ENCODE measurements around the gene ODC1.
"Not testable (repeated sequence)": the region's sequence is repeated elsewhere in the genome, so short reads cannot be mapped to it uniquely, and the experiment has no call there.

ODC1 gene

DNA sequence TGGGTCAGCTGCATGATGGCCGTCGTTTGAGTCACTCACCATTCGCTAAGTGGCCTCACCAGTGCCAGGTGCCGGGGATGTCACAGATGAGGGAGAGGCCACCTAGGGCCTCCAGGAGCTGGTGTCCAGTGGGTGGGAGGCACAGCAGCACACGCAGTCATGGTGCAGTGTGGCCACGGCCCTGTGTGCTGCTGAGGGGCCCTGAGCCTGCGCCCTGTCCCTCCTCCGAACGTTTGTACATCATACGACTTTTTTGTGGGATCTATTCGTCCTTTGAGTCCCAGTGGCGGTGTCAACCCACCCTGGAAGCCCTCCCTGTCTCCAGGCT lies 30.1 kb upstream of the ODC1 start:
- no peak for DNase-seq (ENCODE audit: low read depth, low spot score)

GRCh38 chr2:10477443-10478297 lies 29.5 kb upstream of the ODC1 start:
- DNase-seq (ENCODE audit: low read depth, low spot score) = no peak

- no peak for DNase-seq (ENCODE audit: low read depth, low spot score)
These were observed 28.8 kb upstream of the ODC1 start for GRCh38 chr2:10476723-10477442.

DNA sequence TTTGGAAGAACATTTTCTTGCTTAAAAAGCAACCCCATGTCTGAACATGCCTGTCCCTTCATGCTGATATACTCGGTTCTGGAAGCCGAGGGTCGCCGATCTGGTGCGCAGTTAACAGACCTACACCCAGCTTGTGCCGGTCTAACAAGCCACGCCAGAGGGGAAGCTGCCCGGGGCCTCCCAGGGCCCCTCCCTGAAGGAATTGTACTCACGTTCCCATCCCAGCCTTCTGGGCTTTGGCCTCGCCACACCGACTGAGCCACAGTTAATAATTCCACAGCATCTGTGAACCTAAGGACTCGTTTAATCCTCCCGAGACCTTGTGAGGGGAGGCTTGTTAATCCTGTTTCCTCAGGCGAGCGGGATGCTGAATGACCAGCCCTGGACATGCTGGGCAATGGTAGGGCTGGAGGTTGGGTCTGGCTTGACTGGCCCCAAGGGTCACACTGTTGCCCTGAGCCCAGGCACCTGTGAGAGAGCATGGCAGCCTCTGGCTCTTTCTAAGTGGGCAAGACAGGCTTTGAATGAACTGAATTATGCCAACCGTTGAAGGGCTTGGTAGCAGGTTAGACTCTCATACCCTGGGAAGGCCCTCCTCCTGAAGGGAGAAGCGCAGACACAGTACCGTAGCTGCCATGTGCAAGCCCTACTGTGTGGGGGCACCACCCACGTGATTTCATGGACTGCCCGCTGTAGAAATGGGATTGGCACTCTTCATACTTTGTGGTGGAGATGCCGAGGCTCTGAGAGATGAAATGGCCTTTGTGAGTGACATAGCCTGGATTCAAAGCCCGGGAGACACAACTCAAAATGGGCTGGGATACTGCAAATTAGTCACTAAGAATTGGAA lies 27.9 kb upstream of the ODC1 start:
- DNase-seq (ENCODE audit: low read depth, low spot score) = no peak

- no peak for DNase-seq (ENCODE audit: low read depth, low spot score)
These were observed 27.1 kb upstream of the ODC1 start for GRCh38 chr2:10475221-10475722.

GRCh38 chr2:10473121-10473756 lies 25.1 kb upstream of the ODC1 start:
- DNase-seq (ENCODE audit: low read depth, low spot score) = no peak

DNA sequence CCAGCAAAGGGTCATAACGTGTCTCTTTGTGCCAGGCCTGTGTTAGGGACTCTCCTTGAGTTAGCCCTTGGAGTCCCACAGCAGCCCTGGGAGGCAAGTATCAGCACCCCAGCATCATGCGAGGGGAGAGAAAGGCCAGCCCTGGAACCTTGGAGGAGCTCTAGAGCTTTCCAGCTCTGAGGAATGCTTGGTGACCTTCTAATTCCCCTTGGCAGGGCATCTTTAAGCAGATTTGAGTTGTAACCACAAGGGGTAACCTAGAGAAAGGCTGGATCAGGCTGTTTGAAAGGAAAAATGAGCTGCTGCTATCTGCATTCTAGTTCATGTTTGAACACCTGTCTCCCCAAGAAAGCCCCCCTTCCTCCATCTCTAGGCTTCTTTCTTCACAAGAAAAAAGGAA lies 23.8 kb upstream of the ODC1 start:
- DNase-seq (ENCODE audit: low read depth, low spot score) = no peak

GRCh38 chr2:10471046-10471571 lies 23.0 kb upstream of the ODC1 start:
- DNase-seq (ENCODE audit: low read depth, low spot score) = no peak

GRCh38 chr2:10469955-10470608 lies 22.0 kb upstream of the ODC1 start:
- no peak for DNase-seq (ENCODE audit: low read depth, low spot score)

GRCh38 chr2:10469301-10469700 lies 21.2 kb upstream of the ODC1 start:
- no peak for DNase-seq (ENCODE audit: low read depth, low spot score)

DNA sequence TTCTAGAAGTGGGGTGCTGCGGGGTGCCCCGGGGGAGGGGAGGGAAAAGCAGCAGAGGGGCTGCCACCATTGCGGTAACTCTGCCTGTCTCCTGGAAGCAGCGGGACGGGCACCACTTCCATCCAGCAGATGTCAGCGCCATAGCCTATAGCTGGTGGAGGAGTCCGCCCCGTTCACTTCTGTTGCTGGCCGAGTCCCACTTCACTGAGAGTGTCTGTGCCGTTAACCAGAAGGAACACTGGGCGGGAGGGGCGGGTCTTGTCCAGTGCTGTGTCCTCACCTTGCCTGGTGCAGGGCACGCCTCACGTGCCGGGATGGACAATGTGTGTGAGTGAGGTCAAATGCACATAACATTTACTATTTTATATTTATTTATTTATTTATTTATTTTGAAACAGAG lies 19.3 kb upstream of the ODC1 start:
- no peak for DNase-seq (ENCODE audit: low read depth, low spot score)

DNA sequence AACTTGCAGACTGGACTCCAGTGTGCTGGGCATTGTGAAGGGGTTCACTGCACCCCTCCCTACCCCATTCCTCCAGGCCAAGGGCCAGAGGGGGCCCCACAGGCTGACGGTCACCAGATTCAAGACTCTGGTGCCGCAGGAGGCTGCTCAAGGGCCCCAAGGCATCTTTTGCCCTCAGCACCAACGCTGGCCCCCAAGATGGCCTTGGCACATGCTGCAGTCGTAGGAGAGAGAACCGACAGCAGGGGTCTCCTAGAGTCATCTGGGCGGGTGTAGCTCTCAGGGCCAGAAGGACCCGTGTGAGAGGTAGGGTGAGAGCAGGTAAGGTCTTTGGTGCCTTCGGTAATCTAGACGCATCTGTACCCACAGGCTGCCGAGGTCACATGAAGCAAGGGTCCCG lies 18.7 kb upstream of the ODC1 start:
- DNase-seq (ENCODE audit: low read depth, low spot score) = no peak

DNA sequence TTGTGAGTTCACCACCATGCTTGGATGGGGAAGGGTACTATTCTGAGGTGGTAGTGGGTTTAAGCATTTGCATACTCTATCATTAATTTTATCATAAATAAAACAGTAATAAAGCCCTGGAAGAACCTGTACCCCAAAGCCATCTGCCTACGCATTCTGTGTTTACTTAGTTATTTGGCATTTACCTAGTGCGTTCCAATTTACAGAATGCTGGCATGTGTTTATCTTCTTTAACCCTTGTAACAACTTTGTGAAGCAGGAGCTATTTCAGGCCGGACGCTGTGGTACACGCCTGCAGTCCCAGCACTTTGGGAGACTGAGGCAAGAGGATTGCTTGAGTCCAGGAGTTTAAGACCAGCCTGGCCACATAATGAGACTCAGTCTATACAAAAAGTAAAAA lies 17.8 kb upstream of the ODC1 start:
- no peak for DNase-seq (ENCODE audit: low read depth, low spot score)

DNA sequence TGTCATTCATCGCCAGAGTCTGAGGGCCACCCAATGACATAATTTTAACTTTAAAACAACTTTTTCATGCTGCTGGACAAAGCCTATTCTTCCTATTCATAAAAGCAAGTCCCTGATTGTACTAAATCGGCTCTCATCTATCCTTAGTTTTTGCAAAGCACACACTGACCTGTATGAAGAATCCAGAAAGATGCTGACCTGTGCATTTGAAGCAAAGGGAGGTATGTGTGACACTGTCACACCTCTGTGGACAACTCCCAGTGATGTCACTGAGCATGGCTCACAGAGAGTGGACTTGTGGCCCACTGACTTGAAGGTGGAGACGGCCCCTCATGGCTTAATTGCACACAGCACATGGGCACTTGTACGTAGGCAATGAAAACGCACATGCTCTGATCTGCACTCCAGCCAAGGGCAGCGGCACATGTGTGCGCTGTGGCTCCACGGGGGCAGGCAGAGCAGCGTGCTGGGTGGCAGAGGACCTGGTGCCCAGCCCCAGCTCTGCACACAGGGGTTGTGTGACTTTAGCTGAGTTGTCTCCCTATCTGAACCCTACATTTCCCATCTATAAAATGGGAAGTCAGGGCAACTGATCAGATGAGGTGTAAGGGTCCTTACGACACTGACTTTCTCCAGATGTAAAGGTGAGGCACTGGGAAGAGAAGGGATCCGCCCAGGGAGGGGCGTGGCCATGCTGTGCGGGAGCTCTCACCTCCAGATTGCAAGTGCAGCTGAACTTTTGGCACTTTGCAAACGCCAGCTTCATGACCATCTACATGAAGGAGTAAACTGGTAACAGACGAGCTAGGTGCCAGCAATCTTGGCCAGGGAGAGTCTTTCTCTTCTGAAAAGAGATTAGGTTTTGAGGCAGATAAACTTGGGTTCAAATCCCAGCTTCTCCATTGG lies 14.3 kb upstream of the ODC1 start:
- no peak for DNase-seq (ENCODE audit: low read depth, low spot score)

DNA sequence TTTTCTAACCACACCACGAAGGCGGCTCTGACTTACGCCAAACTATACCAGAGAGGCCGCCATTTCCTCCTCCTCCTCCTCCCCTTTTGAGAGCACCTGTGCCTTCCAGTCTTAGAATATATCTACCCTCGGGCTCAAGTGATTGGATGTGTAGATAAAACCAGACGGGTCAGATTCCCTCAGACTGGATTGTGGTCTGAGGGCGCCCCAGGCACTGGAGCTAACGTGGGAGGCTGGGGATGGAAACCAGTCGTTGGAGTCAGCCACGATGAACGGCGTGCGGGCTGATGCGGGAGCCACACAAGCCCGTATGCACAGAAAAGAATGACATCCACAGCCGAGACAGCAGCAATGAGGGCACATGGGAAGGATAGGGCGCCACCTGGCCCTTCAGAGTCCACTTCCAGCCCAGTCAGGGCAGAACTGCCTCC lies 12.3 kb upstream of the ODC1 start:
- DNase-seq (ENCODE audit: low read depth, low spot score) = no peak

GRCh38 chr2:10457846-10458598 lies 9.9 kb upstream of the ODC1 start:
- no peak for DNase-seq (ENCODE audit: low read depth, low spot score)

- not testable (repeated sequence) for DNase-seq (ENCODE audit: low read depth, low spot score)
These were observed 9.1 kb upstream of the ODC1 start for GRCh38 chr2:10457195-10457594.

- no peak for DNase-seq (ENCODE audit: low read depth, low spot score)
These were observed 6.4 kb upstream of the ODC1 start for GRCh38 chr2:10454505-10454904.

DNA sequence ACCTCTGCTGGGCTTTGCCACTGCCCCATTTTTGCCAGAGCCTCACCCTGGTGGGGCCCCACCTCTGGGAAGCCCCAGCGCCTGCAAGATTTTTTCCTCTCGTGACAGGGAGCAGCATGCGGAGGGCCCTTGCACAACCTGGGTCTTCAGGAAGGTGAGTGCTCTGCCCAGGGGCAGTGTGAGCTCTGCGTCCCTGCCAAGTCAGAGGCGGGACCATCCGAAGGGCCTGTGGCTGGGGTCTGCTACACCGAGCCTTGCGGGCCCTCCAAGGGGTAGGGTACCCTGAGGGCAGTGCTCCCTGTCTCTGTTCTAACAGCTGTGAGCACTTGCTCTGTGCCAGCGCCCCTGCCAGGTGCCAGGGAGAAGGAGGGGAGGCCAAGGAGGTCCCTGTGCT lies 5.8 kb upstream of the ODC1 start:
- DNase-seq (ENCODE audit: low read depth, low spot score) = no peak

All from activated naive CD8-positive, alpha-beta T cell treated with anti-CD3 and anti-CD28 coated beads, Interleukin-2, amount 50 U/mL, for 16 hours (primary cell).